Memory B cell (primary cell): ENCODE results near the gene FBXO4.

Source experiments
- ATAC-seq: fragments of 150-1000 bp; cut with Tn5 transposase; 2 replicates; pipeline ENCODE4 v1.10.0; 2021; ENCODE audit warnings: low read depth, mild to moderate bottlenecking, moderate library complexity
- DNase-seq, 2 donors: peaks; one replicate each; pipeline ENCODE4 v3.0.0; 2022; ENCODE audit warnings: low spot score in 2 of 2
- H3K27ac Mint-ChIP-seq: one replicate; pipeline ENCODE4 v1.8.0; 2022; ENCODE audit warnings: mild to moderate bottlenecking, moderate library complexity, mixed read lengths
- H3K27me3 Mint-ChIP-seq: one replicate; pipeline ENCODE4 v1.8.0; 2022; ENCODE audit warnings: mixed read lengths
- H3K36me3 Mint-ChIP-seq: one replicate; pipeline ENCODE4 v1.8.0; 2022; ENCODE audit warnings: mild to moderate bottlenecking, mixed read lengths
- H3K4me1 Mint-ChIP-seq: one replicate; pipeline ENCODE4 v1.8.0; 2022; ENCODE audit warnings: mixed read lengths
- H3K4me3 Mint-ChIP-seq: one replicate; pipeline ENCODE4 v1.8.0; 2022; ENCODE audit warnings: mild to moderate bottlenecking, moderate library complexity, mixed read lengths
- H3K9me3 Mint-ChIP-seq: one replicate; pipeline ENCODE4 v1.8.0; 2022; ENCODE audit warnings: mixed read lengths

FBXO4 gene

GRCh38 chr5:41903382-41903891 lies 21.6 kb upstream of the FBXO4 start:
- Mint-ChIP-seq H3K9me3 (no peaks in the 10 kb centered on the region), H3K27ac (peak overlapping the region; percentile 99), H3K36me3 (peaks cover 9% of the 10 kb centered on the region), H3K4me1 (peaks cover 20% of the 10 kb centered on the region), H3K27me3 (no peaks in the 10 kb centered on the region), H3K4me3 (peak overlapping the region; percentile 98)
- ATAC-seq, result no peak
- DNase-seq, result no peak

DNA sequence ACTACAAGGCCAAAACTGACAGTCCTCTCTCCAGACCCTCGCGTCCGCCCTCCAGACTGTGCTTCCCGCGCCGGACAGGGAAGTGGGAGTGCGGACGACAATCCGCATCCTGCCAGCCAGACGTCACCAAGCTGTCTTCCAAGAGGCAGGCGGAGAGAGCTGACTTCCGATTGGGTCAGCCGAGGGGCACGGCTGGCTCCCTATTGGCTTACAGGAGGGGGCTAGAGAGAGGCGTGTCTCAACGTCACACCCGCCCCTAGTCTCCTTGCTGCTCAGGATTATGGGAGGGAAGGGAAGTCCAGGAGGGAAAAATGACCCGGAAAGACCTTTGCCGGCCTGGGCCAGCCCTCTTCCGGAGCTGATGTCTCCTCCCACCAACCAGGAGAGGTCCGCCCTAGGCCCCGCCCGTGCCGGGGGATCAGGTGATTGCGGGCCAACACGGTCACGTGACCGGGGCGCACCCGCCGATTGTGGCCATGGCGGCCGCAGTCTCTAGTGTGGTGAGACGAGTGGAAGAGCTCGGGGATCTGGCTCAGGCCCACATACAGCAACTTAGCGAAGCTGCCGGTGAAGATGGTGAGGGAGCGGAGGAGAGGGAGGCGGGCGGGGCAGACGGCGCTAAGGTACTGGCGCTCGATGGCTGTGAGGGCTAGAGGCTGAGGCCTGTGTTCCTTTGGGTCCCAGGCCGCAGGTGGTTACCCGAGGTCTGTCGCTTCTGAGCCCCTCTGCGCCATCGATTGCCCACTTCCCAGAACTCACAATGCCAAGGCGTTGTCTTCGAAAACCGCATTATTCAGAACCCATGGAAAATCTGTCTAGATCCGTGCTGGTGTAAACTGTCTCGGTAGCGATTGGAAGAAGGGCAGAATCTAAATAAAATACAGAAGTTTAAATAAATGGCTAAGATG lies 20.9 kb upstream of the FBXO4 start, which contains the start of gene RIMOC1:
Gene RIMOC1 (plus strand): TSS at position 453 of the 908 bp plus-strand sequence. CDS start 24 bp downstream, at position 477.
- Mint-ChIP-seq H3K4me3 (peak within 1 kb of the TSS; percentile 98), H3K27ac (peak within 1 kb of the TSS; percentile 99), H3K27me3 (no peaks in the 10 kb centered on the region), H3K9me3 (no peaks in the 10 kb centered on the region), H3K36me3 (peaks cover 9% of the 10 kb centered on the region), H3K4me1 (peaks cover 20% of the 10 kb centered on the region)
- peak; percentile 95 for DNase-seq
- peak; percentile 87 for ATAC-seq

DNA sequence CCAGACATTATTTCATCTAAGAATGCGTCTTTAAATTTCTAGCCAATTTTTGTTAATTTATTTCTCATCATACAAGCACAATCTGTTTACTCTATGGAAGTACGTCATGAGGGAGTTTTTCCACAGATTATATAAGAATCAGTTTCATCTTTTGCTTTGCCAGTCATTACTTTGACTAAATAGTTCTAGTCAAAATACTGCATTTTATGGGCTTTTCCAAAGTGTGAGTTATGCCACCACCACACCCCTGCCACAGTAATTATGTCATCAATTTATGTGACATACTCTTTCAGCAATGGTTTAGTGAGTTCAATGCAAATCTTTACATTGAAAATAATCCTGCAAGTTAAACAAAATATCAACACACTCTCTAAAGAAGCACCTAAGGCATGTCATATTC lies 18.9 kb upstream of the FBXO4 start:
- Mint-ChIP-seq H3K9me3 (no peaks in the 10 kb centered on the region), H3K36me3 (peaks cover 12% of the 10 kb centered on the region)

GRCh38 chr5:41908374-41909079 lies 16.6 kb upstream of the FBXO4 start:
- Mint-ChIP-seq H3K36me3 (peaks cover 24% of the 10 kb centered on the region), H3K9me3 (no peaks in the 10 kb centered on the region), H3K4me1 (peaks cover 18% of the 10 kb centered on the region), H3K27me3 (no peaks in the 10 kb centered on the region), H3K27ac (no peak overlapping the region), H3K4me3 (no peak overlapping the region)
- DNase-seq (no peak), ATAC-seq (no peak)

More for the DNA sequence above, 18.9 kb upstream of the FBXO4 start:
- H3K27ac Mint-ChIP-seq, result no peak overlapping the region
- no peaks in the 10 kb centered on the region for H3K27me3 Mint-ChIP-seq
- no peak overlapping the region for H3K4me3 Mint-ChIP-seq
- DNase-seq (no peak), ATAC-seq (no peak)
- peaks cover 20% of the 10 kb centered on the region for H3K4me1 Mint-ChIP-seq

DNA sequence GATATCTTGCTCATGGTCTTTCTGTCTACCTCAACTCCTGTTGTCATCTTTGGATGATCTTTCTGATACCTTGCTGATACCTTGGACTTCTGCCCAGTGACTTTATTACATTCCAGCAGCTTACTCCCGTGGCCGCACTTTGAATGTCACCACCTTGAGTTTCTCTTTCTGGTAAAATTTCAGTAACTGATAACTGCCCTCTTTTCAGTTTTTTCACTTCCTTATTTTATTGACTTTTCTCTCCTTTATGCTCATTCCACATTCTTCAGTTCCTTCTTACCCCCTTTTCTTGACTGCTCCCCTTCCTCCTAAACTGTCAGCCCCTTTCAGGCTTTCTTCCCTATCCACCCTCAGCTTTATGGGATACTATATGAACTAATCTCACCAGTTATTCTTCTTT lies 7.0 kb upstream of the FBXO4 start:
- Mint-ChIP-seq H3K27ac (peak overlapping the region; percentile 70), H3K36me3 (peaks cover 38% of the 10 kb centered on the region), H3K4me1 (peaks cover 12% of the 10 kb centered on the region), H3K9me3 (no peaks in the 10 kb centered on the region), H3K4me3 (no peak overlapping the region), H3K27me3 (no peaks in the 10 kb centered on the region)
- DNase-seq (no peak), ATAC-seq (no peak)

DNA sequence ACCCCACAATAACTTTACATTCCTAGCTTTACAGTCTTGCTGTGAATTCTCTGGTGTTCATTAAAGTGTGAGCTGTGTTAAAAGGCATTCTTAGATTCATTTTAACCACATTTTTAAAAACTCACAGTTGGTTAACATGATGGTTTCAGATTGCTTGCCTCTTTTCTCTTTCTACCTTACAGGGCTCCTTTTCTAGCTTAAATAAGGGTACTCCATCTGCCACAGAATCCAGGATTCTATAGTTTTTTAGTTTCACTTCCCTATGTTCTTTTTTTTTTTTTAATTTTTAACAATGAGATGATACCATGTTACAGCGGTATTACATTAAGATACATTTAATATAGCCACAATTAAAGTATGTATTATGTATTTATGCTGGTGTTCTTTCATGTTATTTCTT lies 3.9 kb upstream of the FBXO4 start:
- Mint-ChIP-seq H3K27ac (peak overlapping the region; percentile 41), H3K9me3 (no peaks in the 10 kb centered on the region), H3K4me3 (no peak overlapping the region), H3K27me3 (no peaks in the 10 kb centered on the region), H3K4me1 (peaks cover 16% of the 10 kb centered on the region), H3K36me3 (peaks cover 26% of the 10 kb centered on the region)
- no peak for ATAC-seq
- DNase-seq, result no peak

DNA sequence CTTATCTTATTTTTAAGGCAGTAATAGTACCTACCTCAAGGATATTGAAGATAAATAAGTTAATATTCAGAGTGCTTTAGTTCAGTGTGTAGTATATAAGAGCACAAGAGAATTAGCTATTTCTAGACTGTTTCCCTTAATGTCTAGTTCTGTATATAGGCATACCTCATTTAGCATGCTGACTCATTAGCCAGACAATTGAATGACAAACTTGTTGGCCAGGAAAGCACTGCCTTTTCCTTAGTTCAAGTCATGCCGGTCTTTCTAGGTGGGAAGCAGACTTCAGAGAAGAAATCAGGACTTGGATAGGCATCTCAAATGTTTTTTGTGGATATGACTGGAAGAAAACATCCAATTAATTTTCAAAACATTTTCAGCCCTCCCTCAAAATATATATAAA lies 3.2 kb upstream of the FBXO4 start:
- ATAC-seq (no peak), DNase-seq (no peak)
- Mint-ChIP-seq H3K9me3 (no peaks in the 10 kb centered on the region), H3K4me3 (no peak overlapping the region), H3K4me1 (peaks cover 18% of the 10 kb centered on the region), H3K27me3 (no peaks in the 10 kb centered on the region), H3K36me3 (peaks cover 25% of the 10 kb centered on the region), H3K27ac (no peak overlapping the region)

GRCh38 chr5:41924526-41924871 lies 582 bp upstream of the FBXO4 start:
- Mint-ChIP-seq H3K4me1 (peaks cover 11% of the 10 kb centered on the region), H3K27me3 (no peaks in the 10 kb centered on the region), H3K4me3 (peak overlapping the region; percentile 91), H3K9me3 (no peaks in the 10 kb centered on the region), H3K27ac (peak overlapping the region; percentile 99), H3K36me3 (peaks cover 8% of the 10 kb centered on the region)
- DNase-seq (no peak), ATAC-seq (no peak)

DNA sequence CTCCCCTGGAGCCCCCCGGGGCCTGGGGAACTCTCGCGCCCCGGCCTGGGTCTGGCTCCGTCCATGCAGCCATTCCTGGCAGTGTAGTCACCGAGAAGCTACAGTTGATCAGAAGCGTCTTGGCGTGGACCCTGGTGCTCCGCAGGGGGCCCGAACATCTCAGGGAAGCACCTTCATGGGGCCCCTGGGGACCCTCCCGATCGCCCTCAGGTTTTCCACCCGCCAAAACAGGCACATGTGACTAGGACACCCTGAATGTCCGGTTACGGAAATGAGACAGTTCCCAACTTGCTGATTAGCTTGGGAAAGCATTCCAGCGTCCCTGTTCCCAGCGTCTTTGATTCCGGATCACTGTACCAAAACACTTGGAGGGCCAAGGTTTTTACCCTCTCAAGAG lies 472 bp downstream of the FBXO4 start:
- H3K4me1 Mint-ChIP-seq, result peaks cover 11% of the 10 kb centered on the region
- ATAC-seq (no peak), DNase-seq (no peak)
- H3K9me3 Mint-ChIP-seq, result no peaks in the 10 kb centered on the region
- peak overlapping the region; percentile 91 for H3K4me3 Mint-ChIP-seq
- H3K27me3 Mint-ChIP-seq, result no peaks in the 10 kb centered on the region
- H3K27ac Mint-ChIP-seq, result peak overlapping the region; percentile 99
- H3K36me3 Mint-ChIP-seq, result peaks cover 2% of the 10 kb centered on the region

- Mint-ChIP-seq H3K4me1 (peaks cover 7% of the 10 kb centered on the region), H3K27ac (no peak overlapping the region), H3K36me3 (peaks cover 17% of the 10 kb centered on the region), H3K27me3 (no peaks in the 10 kb centered on the region), H3K4me3 (no peak overlapping the region), H3K9me3 (no peaks in the 10 kb centered on the region)
- no peak for ATAC-seq
- DNase-seq, result no peak
Measured at GRCh38 chr5:41927604-41928003, 2.5 kb downstream of the FBXO4 start.

DNA sequence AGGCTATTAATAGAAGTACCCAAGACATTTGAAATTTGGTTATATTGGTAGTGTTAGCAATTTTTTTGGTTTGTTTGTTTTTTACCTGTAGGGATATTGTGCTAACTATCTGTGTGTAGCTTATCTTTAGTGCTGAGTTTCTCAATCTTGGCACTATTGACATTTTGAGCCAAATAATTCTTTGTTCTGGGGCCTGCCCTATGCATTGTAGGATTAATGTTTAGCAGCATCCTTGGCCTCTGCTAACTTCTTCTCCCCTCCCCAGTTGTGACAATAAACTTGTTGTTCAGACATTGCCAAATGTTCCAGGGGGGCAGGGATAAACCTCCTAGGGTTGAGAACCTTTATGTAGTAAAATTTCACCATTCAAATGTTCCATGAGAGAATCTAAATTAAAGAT lies 4.0 kb downstream of the FBXO4 start:
- H3K27me3 Mint-ChIP-seq, result no peaks in the 10 kb centered on the region
- peaks cover 7% of the 10 kb centered on the region for H3K4me1 Mint-ChIP-seq
- ATAC-seq (no peak), DNase-seq (no peak)
- no peak overlapping the region for H3K4me3 Mint-ChIP-seq
- peaks cover 22% of the 10 kb centered on the region for H3K36me3 Mint-ChIP-seq
- no peaks in the 10 kb centered on the region for H3K9me3 Mint-ChIP-seq
- no peak overlapping the region for H3K27ac Mint-ChIP-seq

GRCh38 chr5:41932770-41933169 lies 7.7 kb downstream of the FBXO4 start:
- H3K27me3 Mint-ChIP-seq, result no peaks in the 10 kb centered on the region
- no peak overlapping the region for H3K4me3 Mint-ChIP-seq
- peaks cover 28% of the 10 kb centered on the region for H3K36me3 Mint-ChIP-seq
- no peaks in the 10 kb centered on the region for H3K4me1 Mint-ChIP-seq
- DNase-seq (no peak), ATAC-seq (no peak)
- no peaks in the 10 kb centered on the region for H3K9me3 Mint-ChIP-seq
- H3K27ac Mint-ChIP-seq, result no peak overlapping the region

DNA sequence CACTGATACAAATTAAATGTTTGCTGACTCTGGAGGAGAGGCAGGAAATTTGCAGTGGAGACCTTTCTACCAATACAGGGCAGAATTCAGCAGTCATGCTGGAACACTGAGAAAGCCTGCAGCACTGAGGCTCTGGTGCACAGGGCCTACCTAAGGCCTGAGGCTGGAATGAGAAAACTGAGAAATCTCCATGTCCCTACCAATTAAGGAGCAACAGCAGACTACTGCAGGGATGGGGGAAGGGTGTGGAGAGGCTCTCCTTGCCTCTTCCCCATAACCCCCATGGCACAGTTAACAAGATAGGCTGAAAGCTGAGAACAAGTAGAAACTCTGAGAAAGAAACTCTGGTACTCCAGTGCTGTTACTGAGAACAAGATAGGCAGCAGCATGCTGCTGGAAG lies 10.5 kb downstream of the FBXO4 start:
- H3K4me1 Mint-ChIP-seq, result no peaks in the 10 kb centered on the region
- no peak overlapping the region for H3K27ac Mint-ChIP-seq
- H3K27me3 Mint-ChIP-seq, result no peaks in the 10 kb centered on the region
- peaks cover 35% of the 10 kb centered on the region for H3K36me3 Mint-ChIP-seq
- H3K4me3 Mint-ChIP-seq, result no peak overlapping the region
- ATAC-seq (no peak), DNase-seq (no peak)
- no peaks in the 10 kb centered on the region for H3K9me3 Mint-ChIP-seq

GRCh38 chr5:41940641-41941040 lies 15.6 kb downstream of the FBXO4 start:
- no peak overlapping the region for H3K4me3 Mint-ChIP-seq
- no peaks in the 10 kb centered on the region for H3K9me3 Mint-ChIP-seq
- ATAC-seq, result no peak
- H3K27ac Mint-ChIP-seq, result no peak overlapping the region
- H3K36me3 Mint-ChIP-seq, result peaks cover 14% of the 10 kb centered on the region
- H3K27me3 Mint-ChIP-seq, result no peaks in the 10 kb centered on the region
- DNase-seq, result no peak
- H3K4me1 Mint-ChIP-seq, result no peaks in the 10 kb centered on the region
